ENCODE measurements around the gene SPR.

SPR gene

DNA sequence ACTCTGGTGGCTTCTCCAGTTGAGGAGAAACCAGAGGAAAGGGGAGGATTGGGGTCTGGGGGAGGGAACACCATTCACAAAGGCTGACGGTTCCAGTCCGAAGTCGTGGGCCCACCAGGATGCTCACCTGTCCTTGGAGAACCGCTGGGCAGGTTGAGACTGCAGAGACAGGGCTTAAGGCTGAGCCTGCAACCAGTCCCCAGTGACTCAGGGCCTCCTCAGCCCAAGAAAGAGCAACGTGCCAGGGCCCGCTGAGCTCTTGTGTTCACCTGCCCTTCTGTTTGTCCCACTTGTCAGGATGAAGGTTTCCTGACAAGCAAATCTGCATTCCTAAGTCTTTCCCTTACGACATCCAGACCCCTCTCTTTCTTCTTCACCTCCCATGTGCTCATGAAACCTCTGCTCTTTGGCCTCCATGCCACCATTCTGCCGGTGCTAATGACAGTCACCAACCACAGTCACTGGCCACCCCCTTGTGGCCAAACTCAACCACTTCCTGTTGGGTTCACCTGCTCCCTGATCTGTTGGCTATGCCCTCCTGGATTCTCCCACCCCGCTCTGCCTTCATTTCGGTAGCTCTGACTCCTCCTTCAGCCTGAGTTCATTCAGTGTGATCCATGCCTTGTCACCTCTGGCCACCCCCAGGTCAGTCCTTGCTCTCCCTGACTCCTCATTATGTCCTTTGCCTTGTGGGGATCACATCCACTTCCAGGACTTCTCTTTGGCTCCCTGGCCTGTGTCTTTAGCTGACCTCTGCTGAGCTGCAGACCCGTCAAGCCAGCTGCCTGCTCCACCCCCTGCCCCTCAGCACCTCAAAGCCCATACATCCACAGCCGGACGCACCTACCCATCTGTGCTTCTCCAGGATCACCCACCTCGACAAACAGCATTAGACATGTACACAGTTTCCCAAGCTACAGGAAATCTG lies 47.7 kb downstream of the SPR start:
- peaks cover 14% of the 10 kb centered on the region for H3K4me1 ChIP-seq (ENCODE audit: control insufficient read depth, insufficient read depth, low read length)
- peaks cover 8% of the 10 kb centered on the region in 2 donors for H3K27me3 ChIP-seq (ENCODE audit: control insufficient read depth in 1 of 2, insufficient read depth in 2 of 2, low read length in 2 of 2)
- H3K4me3 ChIP-seq (ENCODE audit: low read length in 2 of 2) = no peak overlapping the region
- no peaks in the 10 kb centered on the region for H3K36me3 ChIP-seq (ENCODE audit: control insufficient read depth in 2 of 2, insufficient read depth in 2 of 2, low read length in 2 of 2)
- H3K27ac ChIP-seq (ENCODE audit: low read length) = no peak overlapping the region
- H3K9ac ChIP-seq (ENCODE audit: low read length in 2 of 2) = no peak overlapping the region
- H3K9me3 ChIP-seq (ENCODE audit: control insufficient read depth in 2 of 2, low read length in 2 of 2) = no peaks in the 10 kb centered on the region

DNA sequence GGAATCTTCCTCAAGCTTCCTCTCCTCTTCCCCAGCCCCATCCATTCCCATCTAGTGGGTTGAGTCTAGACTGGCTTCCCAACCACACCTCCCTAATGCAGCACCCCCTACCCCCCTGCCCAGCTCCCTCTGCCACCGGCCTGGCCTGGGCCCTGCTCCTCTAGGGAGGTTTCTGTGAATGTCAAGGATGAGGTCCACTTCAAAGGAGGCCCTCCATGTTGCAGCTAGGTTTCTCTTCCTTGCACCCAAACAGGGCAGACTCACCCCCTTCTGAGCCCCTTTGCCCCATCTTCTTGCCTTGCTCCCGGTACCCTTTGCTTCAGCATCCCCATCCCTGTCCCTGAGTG lies 48.4 kb downstream of the SPR start:
- Histone ChIP-seq H3K9me3 (ENCODE audit: control insufficient read depth in 2 of 2, low read length in 2 of 2) (no peaks in the 10 kb centered on the region), H3K9ac (ENCODE audit: low read length in 2 of 2) (no peak overlapping the region), H3K27ac (ENCODE audit: low read length) (no peak overlapping the region)

DNA sequence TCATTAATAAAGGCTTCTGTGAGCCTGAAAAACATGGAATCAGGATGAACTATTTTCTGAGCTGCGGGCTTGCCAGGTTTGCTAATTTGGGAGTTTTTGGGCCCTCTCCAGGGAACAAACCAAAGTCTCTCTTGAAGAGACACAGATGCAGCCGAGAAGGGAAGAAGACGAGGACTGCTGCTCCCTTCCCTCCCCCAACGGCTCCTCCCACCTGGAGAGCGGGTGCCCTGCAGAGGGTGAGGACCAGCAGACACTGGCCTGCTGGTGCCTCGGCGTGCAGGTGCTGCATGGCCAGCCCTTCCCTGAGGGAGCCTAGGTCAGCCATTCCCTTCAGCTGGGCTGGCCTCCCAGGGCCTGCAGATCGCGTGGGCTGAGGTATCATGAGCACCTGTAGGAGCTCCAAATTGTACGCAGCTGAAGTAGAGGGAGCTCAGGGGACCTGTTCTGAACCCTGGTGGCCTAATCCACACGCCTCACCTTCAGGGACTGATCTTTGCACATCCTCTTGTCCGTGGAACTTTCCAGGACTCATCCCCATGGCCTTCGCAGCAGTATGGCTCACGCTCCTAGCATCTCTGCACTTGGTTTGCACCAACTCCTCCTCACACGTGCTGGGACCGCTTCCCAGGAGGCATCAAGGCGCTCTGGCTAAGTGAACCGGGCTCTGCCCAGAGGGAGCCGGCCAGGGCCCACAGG lies 49.6 kb downstream of the SPR start:
- Histone ChIP-seq H3K4me1 (ENCODE audit: control insufficient read depth, insufficient read depth, low read length) (peaks cover 12% of the 10 kb centered on the region), H3K27ac (ENCODE audit: low read length) (no peak overlapping the region), H3K9me3 (ENCODE audit: control insufficient read depth in 2 of 2, low read length in 2 of 2) (no peaks in the 10 kb centered on the region), H3K27me3 (ENCODE audit: control insufficient read depth in 1 of 2, insufficient read depth in 2 of 2, low read length in 2 of 2) (peaks cover under 1 to 8% of the 10 kb centered on the region in 2 donors), H3K4me3 (ENCODE audit: low read length in 2 of 2) (peak overlapping the region in 1 of 2 donors; percentile 15), H3K9ac (ENCODE audit: low read length in 2 of 2) (no peak overlapping the region), H3K36me3 (ENCODE audit: control insufficient read depth in 2 of 2, insufficient read depth in 2 of 2, low read length in 2 of 2) (no peaks in the 10 kb centered on the region)

More for the DNA sequence above, 48.4 kb downstream of the SPR start:
- Histone ChIP-seq H3K36me3 (ENCODE audit: control insufficient read depth in 2 of 2, insufficient read depth in 2 of 2, low read length in 2 of 2) (no peaks in the 10 kb centered on the region), H3K27me3 (ENCODE audit: control insufficient read depth in 1 of 2, insufficient read depth in 2 of 2, low read length in 2 of 2) (peaks cover 2 to 8% of the 10 kb centered on the region in 2 donors), H3K4me1 (ENCODE audit: control insufficient read depth, insufficient read depth, low read length) (peaks cover 14% of the 10 kb centered on the region), H3K4me3 (ENCODE audit: low read length in 2 of 2) (no peak overlapping the region)

DNA sequence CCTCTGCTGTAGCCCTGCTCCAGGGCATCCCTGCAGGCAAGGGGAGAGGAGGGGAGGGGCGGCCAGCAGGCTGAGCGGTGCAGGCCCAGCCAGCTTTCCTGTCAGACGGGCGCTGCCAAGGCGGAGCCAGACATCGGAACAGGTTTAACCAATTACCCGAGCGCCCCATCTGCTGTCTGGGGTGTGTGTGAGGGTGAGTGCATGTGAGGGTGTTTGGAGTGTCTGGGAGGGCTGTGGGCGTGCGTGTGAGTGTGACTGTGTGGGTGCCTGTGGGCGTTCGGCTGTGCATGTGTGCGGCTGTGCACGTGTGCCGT lies 50.1 kb downstream of the SPR start:
- no peaks in the 10 kb centered on the region for H3K36me3 ChIP-seq (ENCODE audit: control insufficient read depth in 2 of 2, insufficient read depth in 2 of 2, low read length in 2 of 2)
- H3K27me3 ChIP-seq (ENCODE audit: control insufficient read depth in 1 of 2, insufficient read depth in 2 of 2, low read length in 2 of 2) = peaks cover 0 to 8% of the 10 kb centered on the region in 2 donors
- H3K4me3 ChIP-seq (ENCODE audit: low read length in 2 of 2) = no peak overlapping the region
- H3K9me3 ChIP-seq (ENCODE audit: control insufficient read depth in 2 of 2, low read length in 2 of 2) = no peaks in the 10 kb centered on the region
- no peak overlapping the region for H3K9ac ChIP-seq (ENCODE audit: low read length in 2 of 2)
- H3K4me1 ChIP-seq (ENCODE audit: control insufficient read depth, insufficient read depth, low read length) = peaks cover 12% of the 10 kb centered on the region
- H3K27ac ChIP-seq (ENCODE audit: low read length) = no peak overlapping the region

DNA sequence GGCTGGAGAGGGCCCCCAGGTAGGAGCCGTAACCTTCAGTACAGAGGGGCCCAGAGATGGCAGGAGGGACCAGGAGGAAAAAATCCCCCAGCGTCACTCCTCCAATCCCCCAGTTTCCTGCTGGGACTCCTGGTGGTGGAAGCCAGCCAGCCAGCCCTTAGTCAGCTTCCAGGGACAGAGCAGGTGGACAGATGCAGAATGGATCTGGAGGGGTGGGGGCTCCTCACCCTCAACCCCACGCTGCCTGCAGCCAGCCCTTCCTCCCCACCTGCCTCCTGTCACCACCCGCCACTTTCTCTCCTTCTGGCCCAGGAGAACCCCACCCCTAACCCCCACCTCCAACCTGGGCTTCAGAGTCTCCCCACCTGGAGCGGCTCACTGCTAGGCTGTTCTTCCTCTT lies 51.2 kb downstream of the SPR start:
- Histone ChIP-seq H3K36me3 (ENCODE audit: control insufficient read depth in 2 of 2, insufficient read depth in 2 of 2, low read length in 2 of 2) (no peaks in the 10 kb centered on the region), H3K27me3 (ENCODE audit: control insufficient read depth in 1 of 2, insufficient read depth in 2 of 2, low read length in 2 of 2) (peaks cover 0 to under 1% of the 10 kb centered on the region in 2 donors), H3K9me3 (ENCODE audit: control insufficient read depth in 2 of 2, low read length in 2 of 2) (no peaks in the 10 kb centered on the region), H3K9ac (ENCODE audit: low read length in 2 of 2) (no peak overlapping the region), H3K27ac (ENCODE audit: low read length) (no peak overlapping the region), H3K4me1 (ENCODE audit: control insufficient read depth, insufficient read depth, low read length) (peaks cover 12% of the 10 kb centered on the region), H3K4me3 (ENCODE audit: low read length in 2 of 2) (no peak overlapping the region)

DNA sequence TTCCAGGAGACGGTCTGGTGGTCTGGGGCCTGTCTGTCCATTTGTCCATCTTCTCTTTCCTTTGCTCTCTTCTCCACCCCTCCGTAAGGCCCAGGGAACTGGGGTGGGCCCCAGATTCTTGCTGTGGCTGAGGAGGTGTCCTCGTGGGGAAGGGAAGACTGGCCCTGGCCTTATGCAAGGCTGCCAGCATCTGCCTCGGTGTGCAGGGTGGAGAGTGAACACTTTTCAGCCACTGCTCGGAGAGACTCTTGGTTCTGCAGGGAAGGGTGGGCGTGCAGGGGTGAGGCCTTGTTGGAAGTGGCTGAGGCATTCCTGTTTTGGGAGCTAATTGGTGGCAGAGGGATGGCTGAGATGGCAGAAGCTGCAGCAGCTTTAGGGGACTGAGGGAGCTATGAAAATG lies 53.2 kb downstream of the SPR start:
- no peaks in the 10 kb centered on the region for H3K36me3 ChIP-seq (ENCODE audit: control insufficient read depth in 2 of 2, insufficient read depth in 2 of 2, low read length in 2 of 2)
- no peaks in the 10 kb centered on the region for H3K9me3 ChIP-seq (ENCODE audit: control insufficient read depth in 2 of 2, low read length in 2 of 2)
- H3K4me1 ChIP-seq (ENCODE audit: control insufficient read depth, insufficient read depth, low read length) = peaks cover 12% of the 10 kb centered on the region

DNA sequence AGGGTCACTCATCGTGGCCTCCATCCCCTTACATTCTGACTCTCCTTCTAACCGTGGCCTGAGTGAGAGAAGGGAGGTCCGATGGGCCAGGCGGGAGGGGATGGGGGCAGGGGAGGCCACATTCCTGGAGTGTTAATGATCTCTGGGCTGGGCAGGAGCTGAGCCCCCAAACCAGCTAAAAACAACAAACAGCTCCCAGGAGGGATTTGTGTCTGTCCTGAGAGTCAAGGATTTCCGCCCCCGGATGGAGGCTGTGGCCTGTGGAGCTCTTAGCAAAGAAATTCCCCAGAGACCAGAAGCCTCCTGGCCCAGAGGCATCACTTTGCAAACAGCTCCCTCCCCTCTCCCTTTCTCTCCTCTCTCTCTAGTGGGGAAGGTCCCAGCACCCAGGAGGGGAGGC lies 53.6 kb downstream of the SPR start:
- peaks cover 12% of the 10 kb centered on the region for H3K4me1 ChIP-seq (ENCODE audit: control insufficient read depth, insufficient read depth, low read length)
- H3K36me3 ChIP-seq (ENCODE audit: control insufficient read depth in 2 of 2, insufficient read depth in 2 of 2, low read length in 2 of 2) = no peaks in the 10 kb centered on the region
- no peaks in the 10 kb centered on the region for H3K9me3 ChIP-seq (ENCODE audit: control insufficient read depth in 2 of 2, low read length in 2 of 2)
- no peaks in the 10 kb centered on the region for H3K27me3 ChIP-seq (ENCODE audit: control insufficient read depth in 1 of 2, insufficient read depth in 2 of 2, low read length in 2 of 2)
- H3K27ac ChIP-seq (ENCODE audit: low read length) = no peak overlapping the region
- no peak overlapping the region for H3K4me3 ChIP-seq (ENCODE audit: low read length in 2 of 2)
- H3K9ac ChIP-seq (ENCODE audit: low read length in 2 of 2) = no peak overlapping the region

More for the DNA sequence above, 53.2 kb downstream of the SPR start:
- H3K27ac ChIP-seq (ENCODE audit: low read length) = no peak overlapping the region
- H3K9ac ChIP-seq (ENCODE audit: low read length in 2 of 2) = no peak overlapping the region
- no peak overlapping the region for H3K4me3 ChIP-seq (ENCODE audit: low read length in 2 of 2)
- no peaks in the 10 kb centered on the region for H3K27me3 ChIP-seq (ENCODE audit: control insufficient read depth in 1 of 2, insufficient read depth in 2 of 2, low read length in 2 of 2)

All from stomach smooth muscle (tissue), 2 donors.